ENCODE data around the gene SLC18A3. TPM values are rescaled to one million over a fixed set of nuclear protein-coding genes. Genes with fewer than 3 reads are reported as not detected.

Gene SLC18A3
- total RNA-seq, 1 experiment from 2014 or later: not detected

DNA sequence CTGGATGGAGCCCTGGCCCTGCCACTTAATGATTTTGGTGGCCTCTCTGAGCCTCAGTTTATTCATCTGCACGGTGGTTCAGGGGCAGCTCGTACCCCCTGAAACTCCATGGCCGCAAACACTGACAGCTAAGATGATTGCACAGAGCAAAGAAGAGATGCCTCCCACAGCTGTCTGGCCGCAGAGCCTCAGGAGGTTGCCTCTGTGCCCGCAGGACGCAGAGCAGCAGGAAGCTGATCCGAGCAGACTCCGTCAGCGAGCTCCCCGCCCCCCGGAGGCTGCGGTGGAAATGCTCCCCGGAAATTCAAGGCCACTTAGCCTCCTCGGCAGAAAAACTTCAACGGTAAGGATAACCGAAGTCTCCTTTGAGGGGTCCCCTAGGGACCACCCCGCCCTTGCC, 39.2 kb downstream of the SLC18A3 start:
- DNase-seq (no peak), ATAC-seq (no peak)
- H3K9ac ChIP-seq (ENCODE audit: low read length): no peak overlapping the region
- no peak overlapping the region for H2AFZ ChIP-seq (ENCODE audit: low read length)
- no peaks in the 10 kb centered on the region for H3K36me3 ChIP-seq (ENCODE audit: low read depth, low read length)
- no peaks in the 10 kb centered on the region for H4K20me1 ChIP-seq (ENCODE audit: low read length)
- no peaks in the 10 kb centered on the region for H3K4me1 ChIP-seq (ENCODE audit: insufficient read depth, low read length)
- H3F3A ChIP-seq (ENCODE audit: low read length, unreplicated experiment): no peaks in the 10 kb centered on the region
- intact Hi-C loops (cut with micrococcal nuclease): no loop called here
- no peaks in the 10 kb centered on the region for H3K79me2 ChIP-seq (ENCODE audit: low read length)
- H3K27me3 ChIP-seq (ENCODE audit: low read length): peaks cover 99% of the 10 kb centered on the region
- CTCF ChIA-PET: interaction anchor here (0.7 kb wide), 1 partner anchor 1096 kb away, joined by 3 read pairs; no protein-coding TSS in a partner anchor
- no peaks in the 10 kb centered on the region for H3K9me3 ChIP-seq (ENCODE audit: low read length)
- H3K4me2 ChIP-seq (ENCODE audit: low read length): no peak overlapping the region
- H3K9me2 ChIP-seq (replicated peaks; ENCODE audit: low read length): no peaks in the 10 kb centered on the region
- POLR2A ChIA-PET (ENCODE audit: unreplicated experiment): no interaction called here
- no peak overlapping the region for H3K27ac ChIP-seq (ENCODE audit: low read length)
- TF ChIP-seq EZH2phosphoT487 (IDR thresholded peaks at IDR 0.05; ENCODE audit: borderline replicate concordance, low read length): no peak
- H3K4me3 ChIP-seq (ENCODE audit: low read length): no peak overlapping the region
- no TSS peak for BruUV-seq (replicated peaks)

DNA sequence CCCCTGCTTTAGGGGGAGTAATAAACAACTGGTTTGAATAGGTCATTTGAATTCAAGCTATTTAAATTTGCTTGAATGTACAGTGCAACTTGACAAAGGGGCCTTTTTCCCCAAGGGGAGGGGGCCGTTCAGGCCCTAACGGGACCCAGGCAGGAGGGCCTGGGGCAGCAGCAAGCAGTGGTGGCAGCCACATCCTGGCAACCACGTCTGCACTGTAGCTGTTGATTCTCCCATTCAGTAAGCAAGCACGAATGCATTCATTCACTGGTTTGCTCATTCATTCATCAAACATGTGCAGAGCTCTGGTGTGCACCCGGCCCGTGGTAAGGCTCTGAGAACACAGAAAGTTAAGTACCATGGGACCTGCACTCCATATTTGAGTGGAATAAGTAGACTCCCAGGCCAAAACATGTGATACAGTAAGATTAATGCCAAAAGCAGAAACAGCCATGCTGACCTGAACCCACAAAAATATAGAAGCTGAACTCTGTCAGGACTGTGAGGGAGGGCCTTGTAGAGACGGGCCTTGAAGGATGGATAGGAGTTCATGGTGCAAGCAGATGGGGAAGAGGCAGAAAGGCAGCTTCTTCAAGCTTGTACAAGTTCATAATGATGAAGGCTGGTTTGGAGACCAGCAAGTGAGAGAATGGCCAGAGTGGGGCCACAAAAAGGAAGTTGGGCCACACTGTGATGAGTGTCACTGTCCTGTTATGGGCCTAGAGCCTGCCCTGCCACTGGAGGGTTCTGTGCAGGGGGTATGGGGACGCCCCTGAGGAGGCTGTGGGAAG, 40.0 kb downstream of the SLC18A3 start:
- no peaks in the 10 kb centered on the region for H3K79me2 ChIP-seq (ENCODE audit: low read length)
- no peaks in the 10 kb centered on the region for H3K36me3 ChIP-seq (ENCODE audit: low read depth, low read length)
- no peaks in the 10 kb centered on the region for H3F3A ChIP-seq (ENCODE audit: low read length, unreplicated experiment)
- H3K9ac ChIP-seq (ENCODE audit: low read length): no peak overlapping the region
- ChIA-PET POLR2A (ENCODE audit: unreplicated experiment) (no interaction called here), CTCF (no interaction called here)
- no peak overlapping the region for H3K27ac ChIP-seq (ENCODE audit: low read length)
- intact Hi-C loops (cut with micrococcal nuclease): no loop called here
- ATAC-seq: no peak
- no peaks in the 10 kb centered on the region for H4K20me1 ChIP-seq (ENCODE audit: low read length)
- H3K27me3 ChIP-seq (ENCODE audit: low read length): peaks cover 96% of the 10 kb centered on the region
- no peaks in the 10 kb centered on the region for H3K4me1 ChIP-seq (ENCODE audit: insufficient read depth, low read length)
- H3K4me3 ChIP-seq (ENCODE audit: low read length): no peak overlapping the region
- no TSS peak for BruUV-seq (replicated peaks)
- no peak overlapping the region for H2AFZ ChIP-seq (ENCODE audit: low read length)
- no peak for TF ChIP-seq EZH2phosphoT487 (IDR thresholded peaks at IDR 0.05; ENCODE audit: borderline replicate concordance, low read length)
- no peak for TF ChIP-seq EZH2 (IDR thresholded peaks at IDR 0.05; ENCODE audit: low read length, unreplicated experiment)
- H3K9me3 ChIP-seq (ENCODE audit: low read length): no peaks in the 10 kb centered on the region
- no peak overlapping the region for H3K4me2 ChIP-seq (ENCODE audit: low read length)
- no peak for DNase-seq
- H3K9me2 ChIP-seq (replicated peaks; ENCODE audit: low read length): no peaks in the 10 kb centered on the region

- DNase-seq (no peak), ATAC-seq (no peak)
- H3K36me3 ChIP-seq (ENCODE audit: low read depth, low read length): no peaks in the 10 kb centered on the region
- H3K9me3 ChIP-seq (ENCODE audit: low read length): no peaks in the 10 kb centered on the region
- no TSS peak for BruUV-seq (replicated peaks)
- H3K27me3 ChIP-seq (ENCODE audit: low read length): peaks cover 96% of the 10 kb centered on the region
- no peaks in the 10 kb centered on the region for H3K9me2 ChIP-seq (replicated peaks; ENCODE audit: low read length)
- ChIA-PET CTCF (no interaction called here), POLR2A (ENCODE audit: unreplicated experiment) (no interaction called here)
- H3K79me2 ChIP-seq (ENCODE audit: low read length): no peaks in the 10 kb centered on the region
- H3K9ac ChIP-seq (ENCODE audit: low read length): no peak overlapping the region
- no peaks in the 10 kb centered on the region for H4K20me1 ChIP-seq (ENCODE audit: low read length)
- no peak overlapping the region for H2AFZ ChIP-seq (ENCODE audit: low read length)
- H3K4me1 ChIP-seq (ENCODE audit: insufficient read depth, low read length): no peaks in the 10 kb centered on the region
- intact Hi-C loops (cut with micrococcal nuclease): no loop called here
- H3K4me3 ChIP-seq (ENCODE audit: low read length): no peak overlapping the region
- H3K4me2 ChIP-seq (ENCODE audit: low read length): no peak overlapping the region
- H3K27ac ChIP-seq (ENCODE audit: low read length): no peak overlapping the region
- TF ChIP-seq, protein P1, sequence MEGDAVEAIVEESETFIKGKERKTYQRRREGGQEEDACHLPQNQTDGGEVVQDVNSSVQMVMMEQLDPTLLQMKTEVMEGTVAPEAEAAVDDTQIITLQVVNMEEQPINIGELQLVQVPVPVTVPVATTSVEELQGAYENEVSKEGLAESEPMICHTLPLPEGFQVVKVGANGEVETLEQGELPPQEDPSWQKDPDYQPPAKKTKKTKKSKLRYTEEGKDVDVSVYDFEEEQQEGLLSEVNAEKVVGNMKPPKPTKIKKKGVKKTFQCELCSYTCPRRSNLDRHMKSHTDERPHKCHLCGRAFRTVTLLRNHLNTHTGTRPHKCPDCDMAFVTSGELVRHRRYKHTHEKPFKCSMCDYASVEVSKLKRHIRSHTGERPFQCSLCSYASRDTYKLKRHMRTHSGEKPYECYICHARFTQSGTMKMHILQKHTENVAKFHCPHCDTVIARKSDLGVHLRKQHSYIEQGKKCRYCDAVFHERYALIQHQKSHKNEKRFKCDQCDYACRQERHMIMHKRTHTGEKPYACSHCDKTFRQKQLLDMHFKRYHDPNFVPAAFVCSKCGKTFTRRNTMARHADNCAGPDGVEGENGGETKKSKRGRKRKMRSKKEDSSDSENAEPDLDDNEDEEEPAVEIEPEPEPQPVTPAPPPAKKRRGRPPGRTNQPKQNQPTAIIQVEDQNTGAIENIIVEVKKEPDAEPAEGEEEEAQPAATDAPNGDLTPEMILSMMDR (conservative IDR thresholded peaks at IDR 0.05; ENCODE audit: low read depth, low read length): no peak
- TF ChIP-seq EZH2phosphoT487 (IDR thresholded peaks at IDR 0.05; ENCODE audit: borderline replicate concordance, low read length) (no peak), EZH2 (IDR thresholded peaks at IDR 0.05; ENCODE audit: low read length, unreplicated experiment) (no peak)
- no peaks in the 10 kb centered on the region for H3F3A ChIP-seq (ENCODE audit: low read length, unreplicated experiment)
Observed at GRCh38 chr10:49650724-49651034, 40.6 kb downstream of the SLC18A3 start.

Measured in PC-3 (cell line).